ENCODE measurements around the gene KAT8. TPM values are rescaled to one million over a fixed set of nuclear protein-coding genes. Genes with fewer than 3 reads are reported as not detected.
"Not testable (repeated sequence)": the region's sequence is repeated elsewhere in the genome, so short reads cannot be mapped to it uniquely, and the experiment has no call there.

The KAT8 gene
- total RNA-seq, 1 experiment from 2014 or later, result 40.8 TPM

GRCh38 chr16:31148281-31148728 is 30.8 kb downstream of the KAT8 start:
- no peak for DNase-seq (ENCODE audit: low spot score)

GRCh38 chr16:31148896-31149295 is 31.4 kb downstream of the KAT8 start:
- no peak for DNase-seq (ENCODE audit: low spot score)

- no peak for DNase-seq (ENCODE audit: low spot score)
Measured at GRCh38 chr16:31149332-31149731, 31.9 kb downstream of the KAT8 start.

GRCh38 chr16:31149894-31150890 is 32.7 kb downstream of the KAT8 start, which contains the start of gene PRSS36:
Gene PRSS36, minus strand, starts transcription at chr16:31150066. Its CDS starts 31 bp downstream, at chr16:31150035.
- DNase-seq (ENCODE audit: low spot score), result no peak

GRCh38 chr16:31150976-31151375 is 33.5 kb downstream of the KAT8 start:
- not testable (repeated sequence) for DNase-seq (ENCODE audit: low spot score)

- DNase-seq (ENCODE audit: low spot score), result no peak
Measured at GRCh38 chr16:31157136-31157535, 39.7 kb downstream of the KAT8 start.

GRCh38 chr16:31167315-31167714 is 49.9 kb downstream of the KAT8 start:
- DNase-seq (ENCODE audit: low spot score), result no peak

- no peak for DNase-seq (ENCODE audit: low spot score)
Measured at GRCh38 chr16:31168848-31169247, 51.4 kb downstream of the KAT8 start.

GRCh38 chr16:31170048-31170447 is 52.6 kb downstream of the KAT8 start:
- not testable (repeated sequence) for DNase-seq (ENCODE audit: low spot score)

GRCh38 chr16:31177136-31177535 is 59.7 kb downstream of the KAT8 start:
- DNase-seq (ENCODE audit: low spot score), result peak; percentile 97

- DNase-seq (ENCODE audit: low spot score), result no peak
Measured at GRCh38 chr16:31179219-31179746, 61.8 kb downstream of the KAT8 start.

GRCh38 chr16:31179747-31180459 is 62.4 kb downstream of the KAT8 start, which contains the start of gene FUS:
Gene FUS, plus strand, starts transcription at chr16:31180139. Its CDS starts 76 bp downstream, at chr16:31180215.
- peak; percentile 87 for DNase-seq (ENCODE audit: low spot score)

Other genes with a start within 250 kb of the KAT8 start
- 22.7 and 25.9 TPM in 2 replicates for gene BCL7C, start 223.6 kb upstream of the KAT8 start, total RNA-seq (2014; rRNA removed; shearing (Covaris generic))
- gene CTF1, start 221.1 kb upstream of the KAT8 start, total RNA-seq (2014; rRNA removed; shearing (Covaris generic)), result not detected in 2 replicates
- 5.0 and 13.8 TPM in 2 replicates for gene FBXL19, start 194.1 kb upstream of the KAT8 start, total RNA-seq (2014; rRNA removed; shearing (Covaris generic))
- 30.5 and 43.8 TPM in 2 replicates for gene ORAI3, start 168.6 kb upstream of the KAT8 start, total RNA-seq (2014; rRNA removed; shearing (Covaris generic))
- gene SETD1A, start 159.9 kb upstream of the KAT8 start, total RNA-seq (2014; rRNA removed; shearing (Covaris generic)), result 1.4 and 1.7 TPM in 2 replicates
- 0.68 and 1.0 TPM in 2 replicates for gene HSD3B7, start 132.5 kb upstream of the KAT8 start, total RNA-seq (2014; rRNA removed; shearing (Covaris generic))
- gene STX1B, start 107.0 kb upstream of the KAT8 start, total RNA-seq (2014; rRNA removed; shearing (Covaris generic)), result 0.04 TPM in 1 of 2 replicates, not detected in the other
- 10.5 and 15.7 TPM in 2 replicates for gene STX4, start 84.1 kb upstream of the KAT8 start, total RNA-seq (2014; rRNA removed; shearing (Covaris generic))
- gene ZNF668, start 43.4 kb upstream of the KAT8 start, total RNA-seq (2014; rRNA removed; shearing (Covaris generic)), result 5.6 and 7.0 TPM in 2 replicates
- gene ZNF646, start 43.2 kb upstream of the KAT8 start, total RNA-seq (2014; rRNA removed; shearing (Covaris generic)), result 6.4 and 6.9 TPM in 2 replicates
- gene PRSS53, start 28.7 kb upstream of the KAT8 start, total RNA-seq (2014; rRNA removed; shearing (Covaris generic)), result 0.14 and 0.31 TPM in 2 replicates
- 75.1 and 81.7 TPM in 2 replicates for gene VKORC1, start 22.9 kb upstream of the KAT8 start, total RNA-seq (2014; rRNA removed; shearing (Covaris generic))
- 32.7 and 38.6 TPM in 2 replicates for gene BCKDK, start 9.3 kb upstream of the KAT8 start, total RNA-seq (2014; rRNA removed; shearing (Covaris generic))
- 0.04 TPM in 1 of 2 replicates, not detected in the other for gene PRSS8, start 18.1 kb downstream of the KAT8 start, total RNA-seq (2014; rRNA removed; shearing (Covaris generic))
- gene PRSS36, start 32.4 kb downstream of the KAT8 start, total RNA-seq (2014; rRNA removed; shearing (Covaris generic)), result 0.12 TPM in 1 of 2 replicates, not detected in the other
- gene FUS, start 62.5 kb downstream of the KAT8 start, total RNA-seq (2014; rRNA removed; shearing (Covaris generic)), result 21.5 and 25.8 TPM in 2 replicates
- not detected in 2 replicates for gene PYCARD, start 85.1 kb downstream of the KAT8 start, total RNA-seq (2014; rRNA removed; shearing (Covaris generic))
- not detected in 2 replicates for gene TRIM72, start 96.5 kb downstream of the KAT8 start, total RNA-seq (2014; rRNA removed; shearing (Covaris generic))
- gene PYDC1, start 99.5 kb downstream of the KAT8 start, total RNA-seq (2014; rRNA removed; shearing (Covaris generic)), result not detected in 2 replicates
- 0.02 TPM in 2 replicates for gene ITGAM, start 142.3 kb downstream of the KAT8 start, total RNA-seq (2014; rRNA removed; shearing (Covaris generic))
- gene ITGAX, start 237.5 kb downstream of the KAT8 start, total RNA-seq (2014; rRNA removed; shearing (Covaris generic)), result 1.8 and 4.4 TPM in 2 replicates

Data from H4 (cell line).